Neural cell (in vitro differentiated cells): ENCODE measurements around the gene MRC1. TPM values are rescaled to one million over a fixed set of nuclear protein-coding genes. Genes with fewer than 3 reads are reported as not detected.

ENCODE experiments used
- H2AFZ ChIP-seq: fragments of 200-600, 300-800 bp; sonication (generic), shearing (Covaris generic); 2 replicates; pipeline ENCODE4 v1.6.0; 2014; ENCODE audit warnings: low read depth, mild to moderate bottlenecking, antibody characterized with exemption, low read length, moderate library complexity
- H3F3A ChIP-seq: fragments of 200-600 bp; shearing (Covaris generic); 2 replicates; pipeline ENCODE4 v1.6.1; 2016; ENCODE audit warnings: mild to moderate bottlenecking, moderate library complexity, mixed read lengths, antibody characterized with exemption, low read length; ENCODE audit not compliant: insufficient read depth, poor library complexity, severe bottlenecking
- H3K27ac ChIP-seq: fragments of 200-600, 300-800 bp; sonication (generic), shearing (Covaris generic); 2 replicates; pipeline ENCODE4 v1.5.1; 2014; ENCODE audit warnings: mild to moderate bottlenecking, low read length, moderate library complexity
- H3K27me3 ChIP-seq: fragments of 300-800, 200-600 bp; sonication (generic), shearing (Covaris generic); 2 replicates; pipeline ENCODE4 v1.6.0; 2014; ENCODE audit warnings: mild to moderate bottlenecking, low read depth, low read length, moderate library complexity; ENCODE audit not compliant: insufficient read depth
- H3K36me3 ChIP-seq: fragments of 300-800, 200-600 bp; sonication (generic), shearing (Covaris generic); 2 replicates; pipeline ENCODE4 v1.5.1; 2014; ENCODE audit warnings: mild to moderate bottlenecking, antibody characterized with exemption, low read length, moderate library complexity; ENCODE audit not compliant: insufficient read depth
- H3K4me2 ChIP-seq: fragments of 300-800, 200-600 bp; sonication (generic), shearing (Covaris generic); 2 replicates; pipeline ENCODE4 v1.6.0; 2014; ENCODE audit warnings: mild to moderate bottlenecking, low read length
- H3K4me3 ChIP-seq: fragments of 300-800, 200-600 bp; sonication (generic), shearing (Covaris generic); 2 replicates; pipeline ENCODE4 v1.5.1; 2014; ENCODE audit warnings: mild to moderate bottlenecking, low read length, moderate library complexity
- H3K79me2 ChIP-seq: fragments of 200-600 bp; shearing (Covaris generic); replicated peaks from 2 replicates; pipeline ENCODE4 v1.6.0; 2014; ENCODE audit warnings: mild to moderate bottlenecking, low read length, moderate library complexity; ENCODE audit not compliant: insufficient read depth
- H3K9ac ChIP-seq: fragments of 300-800, 200-600 bp; sonication (generic), shearing (Covaris generic); 2 replicates; pipeline ENCODE4 v1.6.1; 2016; ENCODE audit warnings: mild to moderate bottlenecking, low read length, mixed read lengths
- H3K9me2 ChIP-seq: fragments of 200-600 bp; shearing (Covaris generic); 2 replicates; pipeline ENCODE4 v1.6.1; 2016; ENCODE audit warnings: mild to moderate bottlenecking, low read length, mixed read lengths; ENCODE audit not compliant: insufficient read depth
- H3K9me3 ChIP-seq: fragments of 200-600, 300-800 bp; sonication (generic), shearing (Covaris generic); 2 replicates; pipeline ENCODE4 v1.6.1; 2016; ENCODE audit warnings: mild to moderate bottlenecking, mixed run types, low read length, moderate library complexity, mixed read lengths
- H4K20me1 ChIP-seq: fragments of 200-600 bp; shearing (Covaris generic); 2 replicates; pipeline ENCODE4 v1.6.1; 2016; ENCODE audit warnings: mild to moderate bottlenecking, mixed run types; ENCODE audit not compliant: insufficient read depth
- CTCF ChIP-seq: fragments of 450-650 bp; IDR thresholded peaks from 2 replicates; pipeline ENCODE4 v1.5.1; 2014; ENCODE audit warnings: antibody characterized with exemption, mild to moderate bottlenecking, moderate library complexity; ENCODE audit not compliant: poor library complexity, severe bottlenecking
- EP300 ChIP-seq: fragments of 450-650 bp; conservative IDR thresholded peaks from 2 replicates; pipeline ENCODE4 v1.6.1; 2014; ENCODE audit warnings: antibody characterized with exemption, mild to moderate bottlenecking, moderate library complexity; ENCODE audit not compliant: poor library complexity, severe bottlenecking
- EZH2 ChIP-seq: fragments of 200-600, 300-800 bp; shearing (Covaris generic), sonication (generic); IDR thresholded peaks from 2 replicates; pipeline ENCODE4 v1.6.1; 2014; ENCODE audit warnings: antibody characterized with exemption, low read length, borderline replicate concordance, mild to moderate bottlenecking; ENCODE audit not compliant: insufficient read depth, poor library complexity, severe bottlenecking
- MXI1 ChIP-seq: fragments of 450-650 bp; conservative IDR thresholded peaks from 2 replicates; pipeline ENCODE4 v1.6.1; 2014; ENCODE audit warnings: antibody characterized with exemption, mild to moderate bottlenecking; ENCODE audit not compliant: poor library complexity, severe bottlenecking
- POLR2AphosphoS5 ChIP-seq: IDR thresholded peaks from 2 replicates; pipeline ENCODE4 v1.6.1; 2012
- RAD21 ChIP-seq: fragments of 450-650 bp; conservative IDR thresholded peaks from 2 replicates; pipeline ENCODE4 v1.6.1; 2014; ENCODE audit warnings: antibody characterized with exemption, mild to moderate bottlenecking, moderate library complexity
- SMC3 ChIP-seq: fragments of 450-650 bp; conservative IDR thresholded peaks from 2 replicates; pipeline ENCODE4 v1.6.1; 2014; ENCODE audit warnings: antibody characterized with exemption, mild to moderate bottlenecking, moderate library complexity; ENCODE audit not compliant: poor library complexity
- TAF1 ChIP-seq: IDR thresholded peaks from 2 replicates; pipeline ENCODE4 v1.6.1; 2012; ENCODE audit warnings: low read depth
- polyA plus RNA-seq: library from polyadenylated mRNA; depleted of rRNA; stranded (reverse); fragments of >200 nt; gene quantifications from 2 replicates; pipeline ENCODE4 v1.2.3, GENCODE V29; 2014
- small RNA-seq, 3 experiments: library from RNA; depleted of rRNA; stranded (forward); fragments of <200 nt; gene quantifications; one replicate each; pipeline ENCODE3, GENCODE V24; 2012
- TF ChIP-seq, protein P1 (sequence below): IDR thresholded peaks from 2 replicates; pipeline ENCODE4 v1.6.1; 2012; ENCODE audit warnings: borderline replicate concordance

Gene MRC1
- polyA plus RNA-seq, 1 donor from 2014 or later: not detected

DNA sequence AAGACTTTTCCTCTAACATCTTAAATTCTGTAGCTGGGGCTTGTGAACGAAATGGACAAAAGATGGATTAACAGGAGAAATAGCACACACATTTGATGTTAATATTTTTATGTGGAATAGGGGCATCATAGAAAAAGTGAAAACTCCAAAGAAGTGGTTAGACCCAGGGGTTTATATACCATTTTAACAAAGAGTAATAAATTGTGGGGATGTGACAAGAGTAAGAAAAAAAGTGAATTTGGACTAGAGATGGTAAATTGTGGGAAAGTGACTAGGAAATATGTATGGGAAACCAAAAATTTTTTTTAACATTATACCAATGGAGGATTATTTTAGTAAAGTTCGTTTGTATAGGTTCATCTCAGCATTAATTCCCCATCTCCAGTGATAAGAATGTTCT lies 150.7 kb downstream of the MRC1 start:
- TF ChIP-seq SMC3 (no peak), CTCF (no peak), RAD21 (no peak), POLR2AphosphoS5 (no peak), EP300 (no peak), EZH2 (no peak), MXI1 (no peak), TAF1 (no peak)
- TF ChIP-seq, protein P1, sequence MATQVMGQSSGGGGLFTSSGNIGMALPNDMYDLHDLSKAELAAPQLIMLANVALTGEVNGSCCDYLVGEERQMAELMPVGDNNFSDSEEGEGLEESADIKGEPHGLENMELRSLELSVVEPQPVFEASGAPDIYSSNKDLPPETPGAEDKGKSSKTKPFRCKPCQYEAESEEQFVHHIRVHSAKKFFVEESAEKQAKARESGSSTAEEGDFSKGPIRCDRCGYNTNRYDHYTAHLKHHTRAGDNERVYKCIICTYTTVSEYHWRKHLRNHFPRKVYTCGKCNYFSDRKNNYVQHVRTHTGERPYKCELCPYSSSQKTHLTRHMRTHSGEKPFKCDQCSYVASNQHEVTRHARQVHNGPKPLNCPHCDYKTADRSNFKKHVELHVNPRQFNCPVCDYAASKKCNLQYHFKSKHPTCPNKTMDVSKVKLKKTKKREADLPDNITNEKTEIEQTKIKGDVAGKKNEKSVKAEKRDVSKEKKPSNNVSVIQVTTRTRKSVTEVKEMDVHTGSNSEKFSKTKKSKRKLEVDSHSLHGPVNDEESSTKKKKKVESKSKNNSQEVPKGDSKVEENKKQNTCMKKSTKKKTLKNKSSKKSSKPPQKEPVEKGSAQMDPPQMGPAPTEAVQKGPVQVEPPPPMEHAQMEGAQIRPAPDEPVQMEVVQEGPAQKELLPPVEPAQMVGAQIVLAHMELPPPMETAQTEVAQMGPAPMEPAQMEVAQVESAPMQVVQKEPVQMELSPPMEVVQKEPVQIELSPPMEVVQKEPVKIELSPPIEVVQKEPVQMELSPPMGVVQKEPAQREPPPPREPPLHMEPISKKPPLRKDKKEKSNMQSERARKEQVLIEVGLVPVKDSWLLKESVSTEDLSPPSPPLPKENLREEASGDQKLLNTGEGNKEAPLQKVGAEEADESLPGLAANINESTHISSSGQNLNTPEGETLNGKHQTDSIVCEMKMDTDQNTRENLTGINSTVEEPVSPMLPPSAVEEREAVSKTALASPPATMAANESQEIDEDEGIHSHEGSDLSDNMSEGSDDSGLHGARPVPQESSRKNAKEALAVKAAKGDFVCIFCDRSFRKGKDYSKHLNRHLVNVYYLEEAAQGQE: no peak
- Histone ChIP-seq H3K9me3 (no peaks in the 10 kb centered on the region), H4K20me1 (no peaks in the 10 kb centered on the region), H3K9ac (no peak overlapping the region), H2AFZ (no peak overlapping the region), H3K27ac (no peak overlapping the region), H3K9me2 (no peaks in the 10 kb centered on the region), H3K27me3 (no peaks in the 10 kb centered on the region), H3K36me3 (no peaks in the 10 kb centered on the region), H3K79me2 (no peaks in the 10 kb centered on the region), H3F3A (no peaks in the 10 kb centered on the region), H3K4me2 (no peak overlapping the region), H3K4me3 (no peak overlapping the region)

Small RNA genes within 50 kb of the gene (small RNA-seq; reads per million reads assigned to genes)
- gene MIR511: 6.2 to 11.7 (median 8.1) reads per million in 3 experiments

Other genes starting within 250 kb of the MRC1 start
- 23.0 and 33.6 TPM in 2 replicates for gene HACD1, start 192.0 kb upstream of the MRC1 start, polyA plus RNA-seq
- gene STAM, start 165.2 kb upstream of the MRC1 start, polyA plus RNA-seq: 32.4 and 33.0 TPM in 2 replicates
- gene TMEM236, start 57.1 kb upstream of the MRC1 start, polyA plus RNA-seq: 0.10 TPM in 1 of 2 replicates, not detected in the other
- not detected in 2 replicates for gene SLC39A12, start 142.6 kb downstream of the MRC1 start, polyA plus RNA-seq